ENCODE measurements around the gene MCF2L.

MCF2L gene

DNA sequence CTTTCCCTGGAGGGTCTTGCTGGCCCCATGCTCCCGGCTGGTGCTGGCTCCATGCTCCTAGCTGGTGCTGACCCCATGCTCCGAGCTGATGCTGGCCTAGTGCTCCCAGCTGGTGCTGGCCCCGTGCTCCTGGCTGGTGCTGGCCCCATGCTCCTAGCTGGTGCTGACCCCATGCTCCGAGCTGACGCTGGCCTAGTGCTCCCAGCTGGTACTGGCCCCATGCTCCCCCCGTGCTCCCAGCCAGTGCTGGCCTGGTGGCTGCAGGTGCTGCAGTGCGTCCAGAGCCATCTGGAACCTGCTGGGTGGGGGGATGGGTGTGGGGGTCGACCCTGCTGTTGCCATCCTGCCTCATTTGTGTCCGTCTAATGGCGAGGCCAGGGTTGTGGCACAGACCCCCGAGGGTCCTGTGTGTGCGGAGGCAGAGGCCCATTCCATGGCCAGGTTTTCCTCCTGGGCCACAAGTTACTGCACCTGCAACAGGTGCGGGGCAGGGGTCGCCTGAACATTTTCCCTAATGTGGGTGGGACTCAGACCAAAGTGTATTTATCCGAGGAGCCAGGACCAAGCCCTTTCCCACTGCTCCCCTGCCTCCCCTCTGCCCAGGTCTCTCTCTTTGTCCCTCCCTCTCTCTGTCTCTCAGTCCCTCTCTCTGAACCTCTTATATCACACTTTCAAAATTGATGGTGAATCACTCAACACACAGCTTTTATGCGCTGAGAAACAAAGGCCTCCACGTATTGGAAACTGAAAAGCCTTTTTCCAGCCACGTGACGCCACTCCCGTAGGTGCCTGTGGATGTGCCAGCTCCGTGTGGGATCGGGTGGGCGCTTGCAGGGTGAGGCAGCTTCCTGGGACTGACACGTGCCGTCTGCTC, 45.1 kb downstream of the MCF2L start:
- no peaks in the 10 kb centered on the region for H3K36me3 ChIP-seq (replicated peaks)
- in situ Hi-C loops (cut with HindIII; ENCODE audit: low pct_ligation_motif_present, low sequenced_read_pairs) = no loop called here
- no peak overlapping the region for H3K27ac ChIP-seq
- TF ChIP-seq CTCF (IDR thresholded peaks at IDR 0.05; ENCODE audit: low read depth, low read length, missing control alignments) = no peak
- no peak overlapping the region for H3K4me3 ChIP-seq (ENCODE audit: low read depth, low read length)
- DNase-seq = no peak
- no peaks in the 10 kb centered on the region for H3K27me3 ChIP-seq (replicated peaks)

- in situ Hi-C loops (cut with HindIII; ENCODE audit: low pct_ligation_motif_present, low sequenced_read_pairs) = no loop called here
- no peak for TF ChIP-seq CTCF (IDR thresholded peaks at IDR 0.05; ENCODE audit: low read depth, low read length, missing control alignments)
Measured at GRCh38 chr13:113014752-113015745, 46.0 kb downstream of the MCF2L start.

GRCh38 chr13:113015826-113016525, 47.0 kb downstream of the MCF2L start:
- no peak for DNase-seq
- Histone ChIP-seq H3K4me3 (ENCODE audit: low read depth, low read length) (no peak overlapping the region), H3K36me3 (replicated peaks) (no peaks in the 10 kb centered on the region), H3K27me3 (replicated peaks) (no peaks in the 10 kb centered on the region), H3K27ac (no peak overlapping the region)
- TF ChIP-seq CTCF (IDR thresholded peaks at IDR 0.05; ENCODE audit: low read depth, low read length, missing control alignments) = no peak
- in situ Hi-C loops (cut with HindIII; ENCODE audit: low pct_ligation_motif_present, low sequenced_read_pairs) = no loop called here

More at GRCh38 chr13:113014752-113015745, 46.0 kb downstream of the MCF2L start:
- DNase-seq = no peak
- H3K4me3 ChIP-seq (ENCODE audit: low read depth, low read length) = no peak overlapping the region
- H3K36me3 ChIP-seq (replicated peaks) = no peaks in the 10 kb centered on the region
- H3K27me3 ChIP-seq (replicated peaks) = no peaks in the 10 kb centered on the region
- no peak overlapping the region for H3K27ac ChIP-seq

DNA sequence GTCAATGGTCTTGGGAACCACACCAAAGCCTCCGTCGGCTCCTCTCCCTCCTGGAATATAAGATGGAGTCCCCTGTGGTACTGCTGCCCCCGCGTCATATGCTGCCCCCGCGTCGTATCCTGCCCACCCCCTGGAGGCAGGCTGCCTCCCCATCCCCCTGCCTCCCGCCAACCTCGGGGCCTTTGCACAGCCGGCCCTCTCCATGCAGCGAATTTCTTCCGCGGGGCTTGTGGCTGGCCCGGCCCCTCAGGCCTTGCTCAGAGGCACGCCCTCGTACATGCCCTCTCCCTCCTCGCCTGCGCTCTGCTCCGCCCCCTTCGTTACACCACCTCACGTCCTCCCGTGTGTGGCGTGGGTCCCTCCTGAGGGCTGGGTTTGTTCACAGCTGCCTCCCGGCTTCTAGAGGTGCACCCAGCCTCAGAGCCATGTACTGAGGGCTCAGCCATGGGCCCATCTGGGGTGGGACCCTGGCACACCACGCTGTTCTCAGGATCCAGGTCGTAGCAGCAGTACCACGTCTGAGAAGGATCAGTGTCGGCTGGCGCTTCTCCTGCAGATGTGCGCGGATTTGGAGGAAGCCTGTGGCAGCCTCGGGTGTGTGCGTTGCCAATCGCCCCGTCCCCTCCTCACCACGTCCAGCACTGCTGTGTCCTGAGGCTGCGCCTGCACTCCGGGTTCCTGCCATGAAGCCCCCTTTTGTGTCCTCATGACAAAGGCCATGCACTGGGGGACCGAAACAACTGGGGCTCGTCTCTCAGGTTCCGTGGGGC, 47.7 kb downstream of the MCF2L start:
- Histone ChIP-seq H3K27me3 (replicated peaks) (no peaks in the 10 kb centered on the region), H3K27ac (no peak overlapping the region), H3K36me3 (replicated peaks) (no peaks in the 10 kb centered on the region), H3K4me3 (ENCODE audit: low read depth, low read length) (no peak overlapping the region)
- TF ChIP-seq CTCF (IDR thresholded peaks at IDR 0.05; ENCODE audit: low read depth, low read length, missing control alignments) = no peak
- no peak for DNase-seq
- in situ Hi-C loops (cut with HindIII; ENCODE audit: low pct_ligation_motif_present, low sequenced_read_pairs) = no loop called here

All from brain microvascular endothelial cell (primary cell).